Neural cell (in vitro differentiated cells): ENCODE measurements around the gene RHCE.
"Not testable (repeated sequence)": the region's sequence is repeated elsewhere in the genome, so short reads cannot be mapped to it uniquely, and the experiment has no call there.

ENCODE experiments used
- CTCF ChIP-seq: fragments of 450-650 bp; IDR thresholded peaks from 2 replicates; pipeline ENCODE4 v1.5.1; 2014; ENCODE audit warnings: antibody characterized with exemption, mild to moderate bottlenecking, moderate library complexity; ENCODE audit not compliant: poor library complexity, severe bottlenecking
- MXI1 ChIP-seq: fragments of 450-650 bp; conservative IDR thresholded peaks from 2 replicates; pipeline ENCODE4 v1.6.1; 2014; ENCODE audit warnings: antibody characterized with exemption, mild to moderate bottlenecking; ENCODE audit not compliant: poor library complexity, severe bottlenecking
- POLR2AphosphoS5 ChIP-seq: IDR thresholded peaks from 2 replicates; pipeline ENCODE4 v1.6.1; 2012
- REST ChIP-seq: IDR thresholded peaks from 2 replicates; pipeline ENCODE4 v1.6.1; 2012; ENCODE audit warnings: borderline replicate concordance
- TAF1 ChIP-seq: IDR thresholded peaks from 2 replicates; pipeline ENCODE4 v1.6.1; 2012; ENCODE audit warnings: low read depth

- not testable (repeated sequence) for TF ChIP-seq CTCF, TAF1, REST, POLR2AphosphoS5, MXI1
Measured at GRCh38 chr1:25419339-25419738, 1.3 kb downstream of the RHCE start.
